ENCODE results near the gene MAN1C1.
A peak's percentile ranks its signal among the peaks of the same experiment; 100 is the strongest.

Gene MAN1C1

GRCh38 chr1:25809929-25810328, 193.3 kb downstream of the MAN1C1 start:
- DNase-seq (ENCODE audit: extremely low read depth in 1 of 2, low read depth in 1 of 2), result no peak

DNA sequence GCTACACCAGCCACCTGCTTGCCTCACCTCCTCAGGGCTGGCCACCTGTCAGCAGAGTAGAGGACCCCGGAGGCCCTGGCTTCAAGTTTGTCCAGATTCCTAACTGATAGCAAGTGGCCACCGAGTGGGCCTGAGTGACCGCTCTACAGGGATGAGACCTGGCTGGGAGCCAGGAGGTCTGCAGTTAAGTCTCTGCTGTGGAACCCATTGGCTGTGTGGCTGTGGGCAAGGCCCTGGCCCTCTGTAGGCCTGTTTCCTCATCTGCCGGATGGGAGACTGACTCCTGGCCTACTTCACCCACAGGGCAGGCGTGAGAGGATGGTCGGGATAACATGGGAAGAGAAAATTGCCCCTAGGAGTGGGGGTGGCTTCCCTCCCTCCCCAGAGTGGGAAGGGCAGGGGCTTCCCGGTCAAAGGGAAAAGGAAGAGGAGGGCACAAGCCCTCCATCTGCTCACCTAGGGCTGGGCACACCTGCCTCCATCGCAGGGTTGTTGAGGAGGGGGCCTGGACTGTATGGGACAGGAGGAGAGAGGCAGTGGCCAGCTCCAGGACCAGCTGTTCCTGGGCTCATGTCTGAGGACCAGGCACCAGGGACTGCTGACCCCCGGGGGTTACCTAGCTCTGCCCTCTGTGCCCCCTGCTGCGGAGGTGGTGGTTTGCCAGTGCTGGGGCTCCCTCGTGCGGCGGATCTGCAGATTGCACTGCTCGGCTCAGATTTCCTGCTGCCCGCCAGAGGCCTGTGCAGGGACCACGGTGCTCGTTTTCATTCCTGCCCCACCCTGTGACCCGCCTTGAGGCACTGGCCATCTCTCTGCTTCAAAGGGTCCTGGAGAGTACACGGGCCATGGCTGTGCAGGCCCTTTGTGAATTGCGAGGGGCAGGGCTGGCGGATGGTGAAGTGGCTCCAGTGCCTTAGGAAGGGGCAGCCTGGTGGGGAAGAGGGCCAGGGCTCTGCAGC, 194.0 kb downstream of the MAN1C1 start:
- DNase-seq (ENCODE audit: extremely low read depth in 1 of 2, low read depth in 1 of 2), result peak; percentile 45 to 46

DNA sequence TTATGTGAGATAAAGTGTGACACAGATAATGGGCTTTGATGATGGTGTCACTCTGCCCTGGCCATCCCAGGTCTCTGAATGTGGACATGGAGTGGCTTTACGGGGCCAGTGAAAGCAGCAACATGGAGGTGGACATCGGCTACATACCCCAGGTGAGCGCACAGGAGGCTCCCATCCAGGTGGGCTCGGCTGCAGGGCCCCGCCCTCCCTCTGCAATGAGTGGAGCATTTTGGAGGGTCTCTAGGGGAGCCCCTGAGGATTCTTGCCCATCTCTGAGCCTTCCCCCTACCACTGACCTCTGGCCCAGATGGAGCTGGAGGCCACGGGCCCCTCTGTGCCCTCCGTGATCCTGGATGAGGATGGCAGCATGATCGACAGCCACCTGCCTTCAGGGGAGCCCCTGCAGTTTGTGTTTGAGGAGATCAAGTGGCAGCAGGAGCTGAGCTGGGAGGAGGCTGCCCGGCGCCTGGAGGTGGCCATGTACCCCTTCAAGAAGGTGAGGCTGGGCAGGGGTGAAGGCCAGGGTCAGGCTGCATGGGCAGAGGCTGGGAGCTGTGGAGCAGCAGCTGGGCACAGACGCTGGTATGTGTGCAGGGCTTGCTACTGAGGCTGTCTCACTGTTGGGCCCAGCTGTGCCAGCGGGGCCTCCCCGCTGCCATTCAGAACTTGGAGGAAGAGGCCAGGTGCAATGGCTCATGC, 194.9 kb downstream of the MAN1C1 start:
- no peak for DNase-seq (ENCODE audit: extremely low read depth in 1 of 2, low read depth in 1 of 2)

DNA sequence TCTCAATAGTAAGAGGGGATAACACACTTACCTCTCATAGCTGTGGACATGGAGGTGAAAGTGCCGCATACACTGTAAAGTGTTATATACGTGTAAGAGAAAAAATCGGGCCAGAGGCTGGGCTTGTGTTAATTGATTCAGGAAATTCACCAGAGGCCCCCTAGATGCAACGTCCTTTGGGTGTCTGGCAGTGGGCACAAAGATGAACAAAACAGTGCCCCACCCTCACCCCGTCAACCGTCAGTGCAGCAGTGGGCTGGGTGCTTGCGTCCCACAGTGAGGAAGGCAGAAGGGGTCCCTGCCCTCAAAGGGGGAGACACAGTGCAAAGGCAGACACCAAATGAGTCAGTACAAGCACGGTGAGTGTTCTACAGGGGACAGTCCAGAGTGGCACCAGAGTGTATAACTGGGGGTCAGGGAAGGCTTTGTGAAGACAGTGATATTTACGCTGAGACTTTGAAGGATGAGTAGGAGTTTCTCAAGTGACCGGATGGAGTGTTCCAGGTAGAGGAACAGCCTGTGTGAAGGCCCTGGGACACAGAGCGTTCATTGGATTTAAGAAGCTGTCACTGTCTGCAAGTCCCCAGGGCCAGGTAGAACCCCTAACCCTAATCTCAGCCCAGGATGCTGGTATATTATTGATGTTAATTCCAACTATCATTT, 196.6 kb downstream of the MAN1C1 start:
- no peak for DNase-seq (ENCODE audit: extremely low read depth in 1 of 2, low read depth in 1 of 2)

- no peak for DNase-seq (ENCODE audit: extremely low read depth in 1 of 2, low read depth in 1 of 2)
Observed at GRCh38 chr1:25813734-25814471, 197.3 kb downstream of the MAN1C1 start.

GRCh38 chr1:25814549-25815087, 198.0 kb downstream of the MAN1C1 start:
- DNase-seq (ENCODE audit: extremely low read depth in 1 of 2, low read depth in 1 of 2), result no peak

GRCh38 chr1:25815208-25816111, 198.9 kb downstream of the MAN1C1 start:
- DNase-seq (ENCODE audit: extremely low read depth in 1 of 2, low read depth in 1 of 2), result no peak

DNA sequence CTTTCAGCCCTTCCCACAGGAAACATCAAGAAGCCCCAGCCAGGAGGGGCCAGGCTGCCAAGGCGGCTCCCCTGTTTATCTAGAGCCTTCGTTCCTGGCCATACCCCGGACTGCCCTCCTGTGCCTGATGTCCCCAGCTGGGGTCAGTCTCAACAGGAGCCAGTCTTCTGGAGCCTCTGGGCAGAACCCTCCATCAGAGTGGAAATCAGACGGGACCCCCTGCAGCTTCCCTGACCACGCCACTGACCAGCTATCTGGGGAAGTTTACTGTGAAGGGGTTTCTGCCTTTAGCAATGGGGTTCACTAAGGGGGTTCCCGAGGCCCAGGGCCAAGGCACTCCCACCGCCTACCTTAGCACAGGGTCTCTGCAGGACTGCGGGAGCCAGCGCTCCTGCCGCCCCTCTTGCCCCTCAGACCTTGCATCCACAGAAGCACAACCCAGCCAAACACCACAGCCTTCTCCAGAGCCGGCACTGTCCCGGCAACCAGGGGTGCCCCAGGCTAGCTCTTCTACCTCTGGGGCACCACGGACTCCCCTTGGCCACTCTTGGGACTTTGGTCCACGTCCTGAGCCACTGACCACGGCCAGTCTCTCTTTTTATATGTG, 199.6 kb downstream of the MAN1C1 start:
- no peak for DNase-seq (ENCODE audit: extremely low read depth in 1 of 2, low read depth in 1 of 2)

- no peak for DNase-seq (ENCODE audit: extremely low read depth in 1 of 2, low read depth in 1 of 2)
Observed at GRCh38 chr1:25817840-25818501, 201.4 kb downstream of the MAN1C1 start.

- no peak for DNase-seq (ENCODE audit: extremely low read depth in 1 of 2, low read depth in 1 of 2)
Observed at GRCh38 chr1:25818569-25818968, 202.0 kb downstream of the MAN1C1 start.

DNA sequence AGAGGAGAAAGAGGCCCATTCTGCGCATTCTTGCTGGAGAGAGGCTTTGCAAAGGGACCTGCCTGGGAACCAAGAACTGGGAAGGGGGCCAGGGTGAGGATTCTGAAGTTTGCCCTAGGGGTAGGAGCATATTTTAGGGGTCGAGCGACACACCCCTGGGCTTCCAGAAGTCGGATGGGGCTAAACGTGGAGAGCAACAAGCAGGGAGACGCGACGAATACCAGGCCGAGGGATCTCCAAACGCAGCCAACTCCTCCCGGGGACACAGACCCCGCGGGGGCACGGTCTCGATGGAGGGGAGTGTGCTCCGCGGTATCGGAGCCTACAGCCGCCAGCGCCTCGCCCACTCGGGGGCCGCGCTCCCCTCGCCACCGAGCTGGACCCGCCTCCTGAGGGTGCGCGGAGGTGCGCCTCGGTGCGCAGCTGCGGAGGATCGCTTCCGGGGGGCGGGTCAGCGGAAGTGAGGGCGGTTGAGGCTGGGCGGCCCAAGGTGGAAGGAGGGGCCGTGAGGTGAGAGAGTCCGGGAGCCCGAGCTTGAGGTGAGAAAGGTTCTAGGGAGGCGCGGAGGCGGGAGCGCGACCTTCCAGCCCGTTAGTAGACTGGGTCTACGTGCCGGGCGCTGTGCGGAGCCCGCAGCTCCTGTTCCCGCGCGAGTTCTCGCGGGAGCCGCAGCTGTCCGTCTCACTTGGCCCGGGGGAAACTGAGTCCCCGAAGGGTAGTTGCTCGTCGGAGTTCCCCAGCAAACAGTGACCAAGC, 203.1 kb downstream of the MAN1C1 start, which contains the start of gene MTFR1L:
MTFR1L (plus strand) TSS at position 464 of the 756 bp plus-strand sequence. CDS start 3,151 bp downstream, outside the sequence.
- DNase-seq (ENCODE audit: extremely low read depth in 1 of 2, low read depth in 1 of 2), result peak; percentile 84 to 92

DNA sequence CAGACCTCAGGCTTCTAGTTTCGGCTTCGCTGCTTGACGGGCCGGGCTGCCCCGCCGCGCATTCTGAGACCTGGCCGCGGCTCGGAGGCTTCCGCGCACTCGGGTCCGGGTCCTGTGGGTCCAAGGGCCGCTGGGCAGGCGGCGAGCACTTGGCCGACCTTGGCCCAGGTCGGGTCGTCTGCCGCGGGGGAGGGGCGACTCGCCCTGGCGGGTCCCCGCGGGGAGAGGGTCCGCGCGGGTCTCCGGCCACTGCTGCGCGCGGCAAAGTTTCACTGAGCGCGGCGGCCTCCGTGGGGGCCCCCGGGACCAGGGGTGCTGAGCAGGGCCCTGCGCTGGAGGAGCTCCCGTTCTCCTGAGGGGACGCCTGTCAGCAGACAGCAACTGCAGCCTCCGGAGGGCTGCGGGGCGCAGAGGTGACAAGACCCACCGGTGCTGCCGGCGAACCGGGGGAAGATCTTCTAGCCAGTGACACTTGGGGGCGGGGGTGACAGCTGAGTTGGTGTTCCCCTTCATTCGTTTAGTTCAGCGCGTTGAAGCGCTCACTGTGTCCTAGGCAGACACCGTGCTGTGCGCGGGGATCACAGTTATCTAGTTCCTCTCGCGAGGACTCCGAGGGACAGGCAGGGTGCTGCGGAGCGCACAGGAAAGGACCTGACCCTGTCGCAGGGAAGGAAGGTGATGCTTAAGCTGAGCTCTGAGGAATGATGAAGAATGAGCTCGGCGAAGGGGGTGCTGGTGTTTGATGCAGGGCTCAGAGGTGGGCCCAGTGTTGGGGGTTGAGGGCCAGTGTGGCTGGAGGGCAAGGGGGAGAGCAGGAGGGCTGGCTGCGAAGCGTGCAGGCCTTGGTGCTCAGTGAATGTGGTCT, 203.9 kb downstream of the MAN1C1 start:
- DNase-seq (ENCODE audit: extremely low read depth in 1 of 2, low read depth in 1 of 2), result peak; percentile 39 to 64

- DNase-seq (ENCODE audit: extremely low read depth in 1 of 2, low read depth in 1 of 2), result no peak
Observed at GRCh38 chr1:25821112-25821476, 204.5 kb downstream of the MAN1C1 start.

DNA sequence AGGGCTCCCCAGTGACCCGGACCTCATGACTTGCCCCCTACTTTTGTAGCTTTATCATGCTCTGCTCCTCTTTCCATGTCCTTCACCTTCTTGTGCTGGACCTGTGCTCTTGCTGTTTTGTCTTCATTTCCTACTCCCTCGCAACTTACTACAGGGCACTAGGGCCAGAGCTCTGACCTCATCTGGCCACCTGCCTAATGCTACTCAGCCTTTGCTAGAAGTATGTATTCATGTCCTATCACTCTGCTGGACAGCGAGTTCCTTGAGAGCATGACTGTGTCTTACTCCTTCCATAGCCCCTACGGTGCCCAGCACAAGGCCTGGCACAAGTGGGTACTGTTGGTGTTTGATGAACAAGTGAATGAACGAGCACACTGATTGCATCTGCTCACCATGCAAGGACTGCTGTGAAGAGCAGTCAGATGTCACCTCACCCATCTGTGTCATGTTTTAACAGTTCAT, 205.1 kb downstream of the MAN1C1 start:
- no peak for DNase-seq (ENCODE audit: extremely low read depth in 1 of 2, low read depth in 1 of 2)

DNA sequence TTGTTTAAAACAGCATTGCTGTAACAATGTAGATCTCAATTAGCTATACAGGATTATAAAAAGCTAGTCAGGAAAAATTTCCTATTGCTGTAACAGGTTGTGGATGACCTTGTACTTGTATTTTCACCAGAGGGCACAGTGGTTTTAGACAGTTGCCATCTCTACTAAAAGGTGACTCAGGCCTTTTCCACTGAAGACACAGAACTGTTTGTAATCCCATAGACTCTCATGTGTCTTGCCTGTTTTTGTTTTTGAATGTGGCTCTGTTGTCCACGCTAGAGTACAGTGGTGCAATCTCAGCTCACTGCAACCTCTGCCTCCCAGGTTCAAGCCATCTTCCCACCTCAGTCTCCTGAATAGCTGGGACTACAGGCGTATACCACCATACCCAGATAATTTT, 209.0 kb downstream of the MAN1C1 start:
- DNase-seq (ENCODE audit: extremely low read depth in 1 of 2, low read depth in 1 of 2), result no peak

GRCh38 chr1:25826571-25826970, 210.0 kb downstream of the MAN1C1 start:
- DNase-seq (ENCODE audit: extremely low read depth in 1 of 2, low read depth in 1 of 2), result no peak

GRCh38 chr1:25828491-25828890, 211.9 kb downstream of the MAN1C1 start:
- no peak for DNase-seq (ENCODE audit: extremely low read depth in 1 of 2, low read depth in 1 of 2)

Data from stimulated activated CD8-positive, alpha-beta memory T cell treated with anti-CD3 and anti-CD28 coated beads, Interleukin-7, amount 100 ng/mL, for 48 hours (primary cell).